GM18505 (cell line): Measurements from ENCODE around the gene MAN2B1.
"Not testable (repeated sequence)": the region's sequence is repeated elsewhere in the genome, so short reads cannot be mapped to it uniquely, and the experiment has no call there.

ENCODE experiments used
- ATAC-seq: cut with Tn5 transposase; IDR thresholded peaks from one replicate; pipeline ENCODE4 v1.9.1; 2021; ENCODE audit not compliant: unreplicated experiment
- POLR2A ChIP-seq: IDR thresholded peaks from 4 replicates; pipeline ENCODE4 v1.6.1; 2011; ENCODE audit warnings: borderline replicate concordance; ENCODE audit not compliant: insufficient read depth, insufficient read length; ENCODE audit errors: extremely low read depth

The MAN2B1 gene

DNA sequence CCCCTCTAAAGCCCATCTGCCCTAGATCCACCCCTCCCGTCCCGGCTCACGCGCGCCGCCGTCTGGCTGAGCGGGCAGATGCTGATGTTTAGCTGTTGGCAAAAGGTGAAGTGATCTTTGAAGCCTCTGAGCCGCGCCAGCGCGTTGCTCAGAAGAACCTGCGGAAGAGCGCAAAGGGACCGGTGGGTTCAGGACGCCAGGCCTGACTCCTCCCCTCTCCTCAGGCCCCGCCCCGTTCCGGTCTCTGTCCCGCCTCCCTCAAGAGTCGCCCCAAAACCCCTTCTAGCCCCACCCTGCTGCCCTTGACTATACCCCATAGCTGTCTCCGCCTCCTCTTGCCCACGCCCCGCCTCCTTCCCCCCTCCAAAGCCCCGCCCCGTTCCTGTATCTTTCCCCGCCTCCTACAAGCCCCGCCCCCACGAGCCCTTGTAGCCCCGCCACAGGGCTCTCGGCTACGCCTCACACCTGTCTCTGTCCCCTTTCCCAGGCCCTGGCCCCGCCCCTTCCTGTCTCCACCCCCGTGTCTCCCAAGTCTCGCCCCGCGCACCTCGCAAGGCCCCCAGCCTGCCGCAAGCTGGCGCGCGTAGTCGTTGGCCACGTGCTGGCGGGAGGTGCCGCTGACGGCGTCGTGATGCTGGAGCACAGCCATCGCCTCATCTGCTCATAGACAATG is 9.5 kb downstream of the MAN2B1 start:
- no peak for ATAC-seq

DNA sequence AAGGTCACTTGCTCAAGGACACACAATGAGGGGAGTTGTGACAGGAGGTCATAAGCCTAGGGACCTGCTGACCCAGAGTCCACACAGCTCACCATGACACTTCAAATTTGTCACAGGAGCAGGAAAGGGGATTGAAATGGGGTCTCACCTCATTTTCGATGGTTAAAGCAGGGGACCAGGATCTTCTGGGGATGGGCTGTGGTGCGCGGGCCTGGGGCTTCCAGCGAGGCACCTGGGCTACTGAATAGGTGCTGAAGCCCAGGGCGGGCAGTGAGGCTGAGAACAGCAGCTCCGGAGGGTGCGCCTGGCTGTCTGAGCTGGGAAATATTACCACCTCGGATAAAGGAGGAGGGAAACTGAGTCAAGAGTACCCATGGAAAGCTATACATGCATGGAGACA is 11.0 kb downstream of the MAN2B1 start:
- no peak for TF ChIP-seq POLR2A
- no peak for ATAC-seq

More for the DNA sequence above, 9.5 kb downstream of the MAN2B1 start:
- no peak for TF ChIP-seq POLR2A

DNA sequence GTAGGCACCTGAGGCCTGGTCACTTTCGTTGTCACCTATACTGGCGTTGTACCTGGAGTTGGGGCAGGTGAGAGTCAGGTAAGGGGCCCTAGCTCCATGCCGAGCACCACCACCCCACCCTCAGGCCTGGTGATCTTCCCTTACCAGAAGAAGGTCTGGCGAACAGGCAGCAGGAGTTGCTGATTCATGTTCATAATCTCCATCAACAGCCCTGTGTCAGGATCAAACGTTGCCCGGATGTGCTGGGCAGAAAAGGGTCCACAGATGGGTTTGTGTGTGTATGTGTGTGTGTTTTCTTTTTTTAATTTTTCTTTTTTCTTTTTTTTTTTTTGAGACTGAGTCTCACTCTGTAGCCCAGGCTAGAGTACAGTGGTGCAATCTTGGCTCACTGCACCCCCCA is 14.3 kb downstream of the MAN2B1 start:
- no peak for ATAC-seq
- no peak for TF ChIP-seq POLR2A

DNA sequence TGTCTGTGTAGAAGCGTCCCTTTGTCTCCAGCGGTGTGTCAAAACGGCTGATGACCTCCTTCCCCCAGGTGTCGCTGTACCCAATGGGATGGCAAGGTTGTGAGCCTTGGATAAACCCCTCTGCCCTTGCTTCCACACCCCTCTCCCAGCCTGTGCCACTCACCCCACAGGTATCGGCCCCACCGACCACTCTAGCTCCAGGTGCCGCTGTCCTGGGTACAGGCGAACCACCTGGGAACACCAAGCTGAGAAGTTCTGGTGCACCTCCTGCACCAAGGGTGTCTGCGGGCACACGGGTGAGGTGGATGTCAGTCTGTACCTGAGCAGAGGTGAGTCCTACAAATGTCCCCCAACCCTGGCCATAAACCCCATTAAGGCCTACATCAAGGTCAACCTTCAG is 16.6 kb downstream of the MAN2B1 start:
- TF ChIP-seq POLR2A = no peak
- no peak for ATAC-seq

DNA sequence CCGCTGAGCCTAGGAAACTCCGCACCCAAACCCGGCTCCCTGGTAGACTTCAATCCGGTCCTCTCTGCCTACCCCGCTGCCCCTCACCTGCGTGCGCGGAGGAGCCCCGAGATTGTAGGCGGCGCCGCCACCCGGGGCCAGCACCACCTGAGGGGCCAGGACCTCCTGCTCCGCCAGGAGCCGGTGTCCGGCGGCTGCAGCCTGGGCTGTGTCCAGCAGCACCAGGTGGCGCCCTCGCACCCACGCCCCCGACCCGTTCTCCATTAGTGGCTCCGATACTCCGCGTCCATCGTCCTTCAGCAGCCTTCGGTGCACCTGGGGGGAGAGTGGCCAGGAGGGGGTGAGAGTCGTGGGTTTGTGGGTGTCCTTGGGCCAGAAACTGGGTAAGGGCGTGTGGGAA is 18.5 kb downstream of the MAN2B1 start:
- no peak for TF ChIP-seq POLR2A
- no peak for ATAC-seq

DNA sequence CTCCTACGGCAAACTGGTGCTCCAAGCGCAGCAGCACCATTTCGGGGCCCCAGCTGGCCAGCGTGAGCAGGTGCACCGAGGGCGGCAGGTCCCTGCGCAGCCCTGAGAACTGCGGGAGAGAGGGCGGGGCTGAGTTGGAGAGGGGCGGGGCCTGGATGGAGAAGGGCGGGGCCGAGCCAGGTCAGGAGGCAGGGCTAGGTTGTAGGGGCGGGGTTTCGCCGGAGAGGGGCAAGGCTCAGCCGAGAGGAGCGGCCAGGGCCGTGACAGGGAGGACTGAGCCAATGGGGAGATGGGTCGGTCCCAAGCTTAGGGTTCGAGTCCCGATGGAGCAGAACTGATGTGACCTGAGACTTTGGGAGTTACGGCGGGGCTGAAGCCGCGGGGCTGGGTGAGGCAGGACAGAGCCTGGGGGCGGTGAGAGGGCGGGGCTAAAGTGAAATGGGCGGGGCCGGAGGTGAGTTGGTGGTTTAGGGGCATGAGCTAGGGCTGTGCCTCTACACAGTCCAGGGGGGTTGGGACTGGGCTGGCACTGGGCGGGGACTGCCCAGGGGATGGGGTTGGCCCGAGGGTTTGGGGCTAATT is 19.0 kb downstream of the MAN2B1 start:
- no peak for TF ChIP-seq POLR2A
- no peak for ATAC-seq

DNA sequence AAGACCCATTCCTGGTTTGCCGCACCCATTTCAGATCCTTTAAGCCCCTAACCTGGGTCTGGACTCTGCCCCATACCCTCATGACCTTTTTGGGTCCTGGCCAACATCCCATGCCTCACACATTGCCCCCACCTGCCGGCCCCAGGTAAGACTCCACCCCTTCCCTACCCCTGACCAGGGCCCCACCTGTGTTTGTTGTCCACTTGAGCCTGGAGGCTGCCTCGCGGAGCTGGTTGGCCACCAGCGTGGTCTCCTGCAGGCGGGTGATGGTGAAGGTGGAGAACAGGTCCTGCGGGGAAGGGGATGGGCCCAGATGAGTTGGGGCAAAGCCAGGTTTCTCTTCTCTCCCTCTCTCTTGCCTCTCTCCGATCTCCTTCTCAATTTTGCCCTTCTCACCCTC is 19.5 kb downstream of the MAN2B1 start:
- no peak for TF ChIP-seq POLR2A
- no peak for ATAC-seq

DNA sequence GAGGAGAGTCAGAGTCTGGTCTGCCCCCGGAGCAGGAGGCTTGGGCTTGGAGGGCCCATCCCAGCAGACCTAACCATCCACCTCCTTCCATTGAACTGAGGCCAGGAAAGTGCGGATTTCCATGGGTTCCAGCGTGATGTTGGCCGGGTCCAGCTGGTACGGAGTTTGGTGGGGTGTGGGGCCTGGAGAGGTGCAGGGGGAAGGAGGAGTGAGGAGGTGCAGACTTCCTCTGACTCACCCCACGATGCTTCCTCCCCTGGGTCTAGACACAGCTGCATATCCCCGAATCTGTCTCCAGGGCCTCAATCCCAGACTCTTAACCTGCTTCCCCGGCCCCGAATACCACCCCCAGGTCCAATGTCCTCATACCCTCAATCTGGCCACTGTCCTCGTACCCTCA is 20.0 kb downstream of the MAN2B1 start:
- no peak for TF ChIP-seq POLR2A
- no peak for ATAC-seq

DNA sequence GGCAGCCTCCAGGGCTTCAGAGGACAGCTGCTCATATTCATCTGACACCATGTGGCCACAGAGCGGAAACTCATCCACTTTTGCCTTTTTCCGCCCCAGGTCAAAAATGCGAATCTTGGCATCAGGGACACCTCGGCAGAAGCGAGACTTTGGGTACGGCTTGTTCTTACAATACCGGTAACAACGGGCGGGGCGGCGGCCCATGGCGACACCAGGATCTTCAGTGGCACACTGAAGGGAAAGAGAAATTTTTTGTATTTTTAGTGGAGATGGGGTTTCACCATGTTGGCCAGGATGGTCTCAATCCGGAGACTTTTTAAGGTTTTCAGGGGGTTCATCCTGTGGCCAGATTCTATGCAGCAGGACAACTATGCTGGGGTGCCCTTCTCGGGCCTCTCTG is 22.8 kb downstream of the MAN2B1 start:
- ATAC-seq = not testable (repeated sequence)

DNA sequence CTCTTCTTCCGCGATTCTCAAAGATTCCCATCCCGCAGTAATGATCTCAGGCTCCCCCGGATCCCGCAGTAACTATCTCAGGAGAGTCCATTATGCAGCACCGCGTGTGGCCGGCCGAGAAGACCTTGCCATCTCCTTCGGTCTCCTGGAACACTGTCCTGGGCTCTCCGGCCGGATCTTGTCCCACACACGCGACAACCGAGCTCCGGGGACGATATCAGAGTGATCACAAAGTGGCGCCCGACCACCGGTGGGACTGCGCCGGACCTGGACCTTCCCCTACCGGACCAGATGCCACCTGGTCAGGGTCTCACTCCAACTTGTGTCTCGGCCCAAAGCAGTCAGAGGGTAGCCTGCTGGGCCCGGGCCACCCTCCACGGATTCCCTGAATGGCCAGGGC is 24.0 kb downstream of the MAN2B1 start:
- TF ChIP-seq POLR2A = no peak
- no peak for ATAC-seq

DNA sequence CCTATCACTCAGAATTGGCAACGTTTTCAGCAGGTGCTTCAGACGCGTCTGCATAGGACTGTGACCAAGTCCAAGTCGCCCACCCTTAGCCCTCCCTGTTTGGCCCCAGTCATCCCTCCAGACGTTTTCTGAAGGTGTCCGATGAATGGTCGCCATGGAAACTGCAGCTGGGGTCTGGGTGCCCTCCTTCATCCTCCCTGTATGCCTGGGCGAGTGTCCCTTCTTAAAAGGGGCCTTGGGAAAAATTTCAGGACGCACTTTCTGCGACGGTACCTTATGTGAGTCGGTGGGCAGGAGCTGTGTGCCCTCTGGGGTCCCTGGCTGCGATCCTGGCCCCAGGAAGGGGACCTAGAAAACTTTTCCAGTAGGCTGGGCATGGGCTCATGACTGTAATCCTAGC is 25.1 kb downstream of the MAN2B1 start:
- no peak for TF ChIP-seq POLR2A
- ATAC-seq = no peak

DNA sequence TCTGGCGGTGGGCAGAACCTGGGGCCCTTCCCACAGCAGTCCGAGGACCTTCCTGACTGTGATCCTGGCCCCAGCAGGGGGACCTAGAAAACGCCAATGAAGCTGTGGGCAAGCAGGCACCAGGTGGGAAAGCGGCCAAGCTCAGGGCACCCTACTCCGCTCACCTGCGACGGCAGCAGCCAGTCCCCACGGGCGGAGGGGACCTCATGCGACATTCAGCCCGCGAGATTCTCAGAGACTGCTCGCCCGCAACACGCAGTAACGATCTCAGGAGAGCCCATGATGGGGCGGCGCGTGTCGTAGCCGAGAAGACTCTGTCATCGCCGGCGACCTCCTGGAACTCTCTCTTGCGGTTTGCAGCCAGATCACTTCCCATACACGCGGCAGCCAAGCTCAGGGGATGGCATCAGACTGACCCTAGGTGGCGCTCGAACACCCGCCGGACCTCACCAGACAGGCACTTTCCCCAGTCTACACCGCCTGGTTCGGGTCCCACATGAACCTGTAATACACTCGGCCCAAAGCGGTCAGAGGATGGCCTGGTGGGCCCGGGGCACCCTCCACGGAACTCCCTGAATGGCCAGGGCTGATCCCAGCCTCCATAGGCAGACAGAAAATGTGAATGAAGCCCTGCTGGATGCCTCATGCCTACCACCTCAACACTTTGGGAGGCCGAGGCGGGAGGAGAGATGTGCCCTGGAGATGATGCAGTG is 26.5 kb downstream of the MAN2B1 start:
- ATAC-seq = no peak
- TF ChIP-seq POLR2A = no peak

DNA sequence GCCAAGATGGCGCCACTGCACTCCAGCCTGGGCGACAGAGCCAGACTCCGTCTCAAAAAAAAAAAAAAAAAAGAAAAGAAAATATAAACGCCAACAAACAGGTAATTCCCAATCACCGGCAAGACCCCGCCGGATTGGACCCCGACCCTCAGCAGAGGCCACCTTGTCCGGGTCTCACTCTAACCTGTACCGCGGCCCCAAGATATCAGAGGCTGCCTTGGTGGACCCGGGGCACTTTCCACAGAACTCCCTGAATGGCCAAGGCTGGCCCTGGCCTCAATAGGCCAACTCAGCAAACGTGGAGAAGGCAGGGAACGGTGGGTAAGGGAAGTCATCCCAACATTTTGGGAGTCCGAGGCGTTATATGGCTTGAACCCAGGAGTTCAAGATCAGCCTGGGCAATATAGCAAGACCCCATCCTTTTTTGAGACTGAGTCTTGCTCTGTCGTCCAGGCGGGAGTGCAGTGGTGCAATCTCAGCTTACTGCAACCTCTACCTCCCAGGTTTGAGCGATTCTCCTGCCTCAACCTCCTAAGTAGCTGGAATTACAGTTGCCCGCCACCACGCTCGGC is 27.8 kb downstream of the MAN2B1 start:
- no peak for TF ChIP-seq POLR2A
- ATAC-seq = no peak

DNA sequence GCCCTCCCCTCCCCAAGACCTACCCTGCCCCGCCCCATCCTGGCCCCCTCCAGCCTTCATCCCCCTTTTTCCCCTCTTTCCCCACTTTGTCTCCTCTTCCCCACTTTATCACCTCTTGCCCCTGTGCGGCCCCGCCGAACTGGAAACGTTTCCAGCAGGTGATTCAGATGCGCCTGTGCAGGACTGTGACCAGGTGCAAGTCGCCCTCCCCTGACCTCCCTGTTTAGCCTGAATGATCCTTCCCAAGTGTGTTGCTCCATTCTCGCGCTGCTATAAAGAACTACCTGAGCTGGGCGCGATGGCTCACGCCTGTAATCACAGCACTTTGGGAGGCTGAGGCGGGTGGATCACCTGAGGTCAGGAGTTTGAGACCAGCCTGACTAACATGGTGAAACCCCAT is 29.9 kb downstream of the MAN2B1 start:
- TF ChIP-seq POLR2A = no peak
- no peak for ATAC-seq
